Measurements from ENCODE around the gene EFL1.
"Not testable (repeated sequence)": the region's sequence is repeated elsewhere in the genome, so short reads cannot be mapped to it uniquely, and the experiment has no call there.

EFL1 gene

DNA sequence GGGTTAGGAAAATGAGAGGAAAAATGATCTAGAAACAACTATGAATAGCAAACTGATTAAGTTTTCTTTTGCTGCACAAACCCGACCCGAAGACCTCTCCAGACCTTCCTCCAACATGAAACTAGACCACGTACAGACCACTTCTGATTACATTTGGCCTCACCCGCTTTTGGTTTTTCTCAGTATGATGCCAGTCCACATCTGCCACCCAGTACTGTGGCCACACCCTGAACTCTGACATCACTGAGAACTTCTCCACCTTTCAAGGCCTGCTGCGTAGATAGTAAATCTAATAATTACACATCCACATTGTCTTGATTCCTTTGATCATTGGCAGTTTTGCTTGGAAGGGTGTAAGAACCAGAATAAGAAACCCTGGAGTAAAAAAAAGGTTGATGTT, 16.6 kb downstream of the EFL1 start:
- H4K12ac ChIP-seq (ENCODE audit: low read depth, low read length); H4K91ac ChIP-seq (ENCODE audit: low read depth, low read length); H2BK120ac ChIP-seq (ENCODE audit: insufficient read depth, low read length, poor library complexity); H2BK5ac ChIP-seq (ENCODE audit: low read depth, low read length, poor library complexity); H3K27me3 ChIP-seq (ENCODE audit: insufficient read depth, low read length); H3K4me2 ChIP-seq (ENCODE audit: low read length); H2AK5ac ChIP-seq (ENCODE audit: low read length); H2BK12ac ChIP-seq (ENCODE audit: low read length); H3K4me3 ChIP-seq (ENCODE audit: low read depth, low read length); H3K9me3 ChIP-seq (ENCODE audit: insufficient read depth, low read depth, low read length); H3K79me1 ChIP-seq (ENCODE audit: low read length); H3K14ac ChIP-seq (ENCODE audit: low read length); H3K27ac ChIP-seq (ENCODE audit: low read depth, low read length); DNase-seq; H3K9ac ChIP-seq (ENCODE audit: low read length); H3K4ac ChIP-seq (ENCODE audit: low read depth, low read length); H3K79me2 ChIP-seq (ENCODE audit: control insufficient read depth, insufficient read depth, low read length, poor library complexity); H4K8ac ChIP-seq (ENCODE audit: low read depth, low read length); H3K23ac ChIP-seq (ENCODE audit: low read length); H3K36me3 ChIP-seq (ENCODE audit: control insufficient read depth in 1 of 2, insufficient read depth in 2 of 2, low read length in 2 of 2); H2AFZ ChIP-seq (ENCODE audit: insufficient read depth, low read length, poor library complexity); H3K18ac ChIP-seq (ENCODE audit: low read length); H3K4me1 ChIP-seq (ENCODE audit: control insufficient read depth in 1 of 2, insufficient read depth in 2 of 2, low read length in 2 of 2): not testable (repeated sequence)
- no CpG with 5 or more reads among the region's 5 CpGs for WGBS (ENCODE audit: extremely low coverage, insufficient coverage, insufficient read length)

DNA sequence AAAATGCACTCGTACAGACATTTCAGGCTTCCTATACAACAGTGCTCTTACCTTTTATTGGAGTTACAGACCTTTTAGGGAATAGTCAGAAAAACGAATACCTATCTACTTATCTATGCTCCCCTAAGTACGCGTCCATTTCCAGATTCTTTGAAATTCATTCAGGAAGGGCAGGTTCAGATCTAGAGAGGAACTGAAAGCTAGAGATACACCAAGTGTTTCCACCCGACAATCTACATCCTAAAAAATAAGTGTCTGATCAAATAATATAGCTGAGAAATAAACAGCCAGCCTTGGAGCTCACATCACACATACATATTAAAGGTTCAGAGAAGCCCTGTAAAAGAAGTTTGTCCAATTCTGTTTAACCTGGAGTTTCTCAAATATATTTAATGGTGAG, 18.9 kb downstream of the EFL1 start:
- H2AFZ ChIP-seq (ENCODE audit: insufficient read depth, low read length, poor library complexity); H4K8ac ChIP-seq (ENCODE audit: low read depth, low read length); H2BK5ac ChIP-seq (ENCODE audit: low read depth, low read length, poor library complexity); H3K23ac ChIP-seq (ENCODE audit: low read length); H3K27ac ChIP-seq (ENCODE audit: low read depth, low read length); H2BK120ac ChIP-seq (ENCODE audit: insufficient read depth, low read length, poor library complexity); H3K27me3 ChIP-seq (ENCODE audit: insufficient read depth, low read length); H3K4me3 ChIP-seq (ENCODE audit: low read depth, low read length); H4K12ac ChIP-seq (ENCODE audit: low read depth, low read length); H3K79me2 ChIP-seq (ENCODE audit: control insufficient read depth, insufficient read depth, low read length, poor library complexity); H3K4ac ChIP-seq (ENCODE audit: low read depth, low read length); H3K36me3 ChIP-seq (ENCODE audit: control insufficient read depth in 1 of 2, insufficient read depth in 2 of 2, low read length in 2 of 2); H2AK5ac ChIP-seq (ENCODE audit: low read length); H3K18ac ChIP-seq (ENCODE audit: low read length); H2BK12ac ChIP-seq (ENCODE audit: low read length); H3K4me1 ChIP-seq (ENCODE audit: control insufficient read depth in 1 of 2, insufficient read depth in 2 of 2, low read length in 2 of 2); H3K4me2 ChIP-seq (ENCODE audit: low read length); H3K79me1 ChIP-seq (ENCODE audit: low read length); H3K14ac ChIP-seq (ENCODE audit: low read length); DNase-seq; H4K91ac ChIP-seq (ENCODE audit: low read depth, low read length); H3K9ac ChIP-seq (ENCODE audit: low read length); H3K9me3 ChIP-seq (ENCODE audit: insufficient read depth, low read depth, low read length): not testable (repeated sequence)
- WGBS (ENCODE audit: extremely low coverage, insufficient coverage, insufficient read length) = no CpG with 5 or more reads among the region's 5 CpGs

DNA sequence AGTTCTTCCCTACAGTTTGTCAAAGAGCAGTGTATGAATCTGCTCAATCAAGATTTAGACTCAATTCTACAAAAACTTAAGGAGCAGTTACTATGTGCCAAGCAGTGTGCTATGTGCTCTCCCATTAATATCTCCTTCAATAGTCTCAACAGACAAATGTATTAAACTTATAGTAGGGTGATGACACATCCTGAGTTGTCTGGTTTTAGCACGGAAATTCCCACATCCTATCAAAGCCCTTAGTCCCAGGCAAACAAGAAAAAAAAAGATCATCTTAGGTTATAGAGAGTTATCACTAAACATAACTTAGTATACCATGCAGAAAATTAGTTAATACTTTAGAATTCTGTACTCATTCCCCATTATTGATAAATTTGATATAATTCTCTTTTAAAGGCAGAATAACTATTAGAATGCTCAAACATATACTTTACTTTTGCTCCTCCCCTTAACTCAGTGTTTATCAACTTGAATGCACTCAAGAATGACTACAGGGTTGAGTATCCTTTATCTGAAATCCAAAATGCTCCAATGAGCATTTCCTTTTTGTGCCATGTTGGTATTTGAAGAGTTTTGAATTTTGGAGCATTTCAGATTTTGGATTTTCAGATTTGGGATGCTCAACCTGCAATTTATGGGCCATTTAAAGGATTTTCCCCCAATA, 20.6 kb downstream of the EFL1 start:
- H3K14ac ChIP-seq (ENCODE audit: low read length); H4K8ac ChIP-seq (ENCODE audit: low read depth, low read length); H3K27me3 ChIP-seq (ENCODE audit: insufficient read depth, low read length); H3K9ac ChIP-seq (ENCODE audit: low read length); H2BK5ac ChIP-seq (ENCODE audit: low read depth, low read length, poor library complexity); H2BK12ac ChIP-seq (ENCODE audit: low read length); H3K4me1 ChIP-seq (ENCODE audit: control insufficient read depth in 1 of 2, insufficient read depth in 2 of 2, low read length in 2 of 2); H4K91ac ChIP-seq (ENCODE audit: low read depth, low read length); H3K4me3 ChIP-seq (ENCODE audit: low read depth, low read length); H2AFZ ChIP-seq (ENCODE audit: insufficient read depth, low read length, poor library complexity); H3K79me1 ChIP-seq (ENCODE audit: low read length); H3K18ac ChIP-seq (ENCODE audit: low read length); H3K4ac ChIP-seq (ENCODE audit: low read depth, low read length); H2AK5ac ChIP-seq (ENCODE audit: low read length); H3K79me2 ChIP-seq (ENCODE audit: control insufficient read depth, insufficient read depth, low read length, poor library complexity); H3K4me2 ChIP-seq (ENCODE audit: low read length); H3K36me3 ChIP-seq (ENCODE audit: control insufficient read depth in 1 of 2, insufficient read depth in 2 of 2, low read length in 2 of 2); H3K23ac ChIP-seq (ENCODE audit: low read length); DNase-seq; H2BK120ac ChIP-seq (ENCODE audit: insufficient read depth, low read length, poor library complexity); H3K9me3 ChIP-seq (ENCODE audit: insufficient read depth, low read depth, low read length); H4K12ac ChIP-seq (ENCODE audit: low read depth, low read length); H3K27ac ChIP-seq (ENCODE audit: low read depth, low read length): not testable (repeated sequence)
- no CpG with 5 or more reads among the region's 1 CpG for WGBS (ENCODE audit: extremely low coverage, insufficient coverage, insufficient read length)

DNA sequence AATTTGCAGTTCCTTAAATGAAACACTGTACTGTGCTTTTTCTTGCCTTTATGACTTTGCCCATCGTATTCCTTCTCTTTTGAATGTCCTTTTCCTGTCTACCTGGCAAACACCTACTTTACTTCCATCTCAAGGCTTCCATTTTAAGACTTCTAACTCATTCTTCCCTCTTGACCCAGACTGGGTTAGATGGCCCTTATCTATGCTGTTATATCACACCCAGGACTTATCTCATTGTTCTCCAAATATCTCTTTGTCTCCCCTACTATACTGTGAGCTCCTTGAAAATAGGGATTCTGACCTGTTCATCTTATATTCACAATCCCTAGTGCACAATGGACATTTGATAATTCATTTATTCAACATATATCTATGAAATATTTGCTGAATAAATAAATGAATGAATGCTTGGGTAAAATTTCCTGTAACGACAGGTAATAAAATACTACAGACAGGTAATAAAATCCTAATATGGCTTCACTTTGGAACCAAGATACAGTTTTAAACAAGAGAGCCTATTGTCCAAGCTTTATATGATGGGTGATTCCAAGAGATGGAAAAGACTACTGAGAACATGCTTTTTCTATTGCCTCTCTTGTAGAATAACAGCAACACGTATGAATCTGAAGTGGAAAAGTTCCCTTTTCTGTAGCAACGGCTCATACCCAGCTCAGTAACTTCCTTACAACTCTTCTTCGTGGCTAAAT, 22.7 kb downstream of the EFL1 start:
- no peak overlapping the region for H3K9ac ChIP-seq (ENCODE audit: low read length)
- no peaks in the 10 kb centered on the region for H3K4me1 ChIP-seq (ENCODE audit: control insufficient read depth in 1 of 2, insufficient read depth in 2 of 2, low read length in 2 of 2)
- H2BK12ac ChIP-seq (ENCODE audit: low read length) = no peak overlapping the region
- H3K23ac ChIP-seq (ENCODE audit: low read length) = no peak overlapping the region
- no peak overlapping the region for H2AFZ ChIP-seq (ENCODE audit: insufficient read depth, low read length, poor library complexity)
- no peak overlapping the region for H4K8ac ChIP-seq (ENCODE audit: low read depth, low read length)
- H3K4me3 ChIP-seq (ENCODE audit: low read depth, low read length) = no peak overlapping the region
- no peak overlapping the region for H2BK5ac ChIP-seq (ENCODE audit: low read depth, low read length, poor library complexity)
- no peak overlapping the region for H3K4me2 ChIP-seq (ENCODE audit: low read length)
- no peak overlapping the region for H3K14ac ChIP-seq (ENCODE audit: low read length)
- H3K79me2 ChIP-seq (ENCODE audit: control insufficient read depth, insufficient read depth, low read length, poor library complexity) = no peaks in the 10 kb centered on the region
- no peak overlapping the region for H3K4ac ChIP-seq (ENCODE audit: low read depth, low read length)
- no CpG with 5 or more reads among the region's 5 CpGs for WGBS (ENCODE audit: extremely low coverage, insufficient coverage, insufficient read length)
- peaks cover 0 to 2% of the 10 kb centered on the region in 2 experiments for H3K36me3 ChIP-seq (ENCODE audit: control insufficient read depth in 1 of 2, insufficient read depth in 2 of 2, low read length in 2 of 2)
- no peak overlapping the region for H3K27ac ChIP-seq (ENCODE audit: low read depth, low read length)
- no peak overlapping the region for H3K18ac ChIP-seq (ENCODE audit: low read length)
- no peak overlapping the region for H4K91ac ChIP-seq (ENCODE audit: low read depth, low read length)
- no peaks in the 10 kb centered on the region for H3K79me1 ChIP-seq (ENCODE audit: low read length)
- H2AK5ac ChIP-seq (ENCODE audit: low read length) = no peak overlapping the region
- DNase-seq = no peak
- no peak overlapping the region for H2BK120ac ChIP-seq (ENCODE audit: insufficient read depth, low read length, poor library complexity)
- H4K12ac ChIP-seq (ENCODE audit: low read depth, low read length) = no peak overlapping the region
- no peaks in the 10 kb centered on the region for H3K27me3 ChIP-seq (ENCODE audit: insufficient read depth, low read length)
- no peaks in the 10 kb centered on the region for H3K9me3 ChIP-seq (ENCODE audit: insufficient read depth, low read depth, low read length)

Measured in trophoblast cell (in vitro differentiated cells and primary cell).